ENCODE results near the gene SPACA6.
"Not testable (repeated sequence)": the region's sequence is repeated elsewhere in the genome, so short reads cannot be mapped to it uniquely, and the experiment has no call there.

The SPACA6 gene, protein sequence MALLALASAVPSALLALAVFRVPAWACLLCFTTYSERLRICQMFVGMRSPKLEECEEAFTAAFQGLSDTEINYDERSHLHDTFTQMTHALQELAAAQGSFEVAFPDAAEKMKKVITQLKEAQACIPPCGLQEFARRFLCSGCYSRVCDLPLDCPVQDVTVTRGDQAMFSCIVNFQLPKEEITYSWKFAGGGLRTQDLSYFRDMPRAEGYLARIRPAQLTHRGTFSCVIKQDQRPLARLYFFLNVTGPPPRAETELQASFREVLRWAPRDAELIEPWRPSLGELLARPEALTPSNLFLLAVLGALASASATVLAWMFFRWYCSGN

GRCh38 chr19:51693260-51693659 lies at the start of gene SPACA6:
TSS of gene SPACA6 (plus strand) at chr19:51693330. CDS start at chr19:51693527, 197 bp downstream.
- in situ Hi-C loops (cut with MboI; ENCODE audit: low sequenced_read_pairs) = no loop called here

- in situ Hi-C loops (cut with MboI; ENCODE audit: low sequenced_read_pairs) = no loop called here
These were observed 48.4 kb upstream of the SPACA6 start for GRCh38 chr19:51644636-51645271.

DNA sequence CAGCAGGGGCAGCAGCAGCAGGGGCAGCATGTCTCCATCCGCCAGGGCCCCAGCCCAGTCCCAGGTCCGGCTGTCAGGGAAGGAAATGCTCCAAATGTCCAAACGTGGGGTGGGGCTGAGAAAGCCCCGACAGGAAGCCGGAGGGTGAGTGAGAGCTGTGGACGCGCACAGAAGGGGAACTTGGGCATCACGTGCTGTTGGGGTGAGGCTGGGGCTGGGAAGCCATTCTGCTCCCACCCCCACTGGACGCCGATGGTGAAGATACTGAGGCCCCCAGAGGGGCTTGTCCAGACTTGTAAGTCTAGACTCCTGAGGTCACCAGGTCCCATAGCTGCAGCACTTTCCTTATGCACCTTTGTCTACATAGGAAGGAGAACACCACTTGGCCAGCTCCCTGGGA lies 46.4 kb upstream of the SPACA6 start, which contains the start of gene SIGLEC14:
SIGLEC14 (minus strand) TSS at position 96 of the 400 bp plus-strand sequence; CDS start at position 30, 66 bp downstream.
- in situ Hi-C loops (cut with MboI; ENCODE audit: low sequenced_read_pairs) = not testable (repeated sequence)

DNA sequence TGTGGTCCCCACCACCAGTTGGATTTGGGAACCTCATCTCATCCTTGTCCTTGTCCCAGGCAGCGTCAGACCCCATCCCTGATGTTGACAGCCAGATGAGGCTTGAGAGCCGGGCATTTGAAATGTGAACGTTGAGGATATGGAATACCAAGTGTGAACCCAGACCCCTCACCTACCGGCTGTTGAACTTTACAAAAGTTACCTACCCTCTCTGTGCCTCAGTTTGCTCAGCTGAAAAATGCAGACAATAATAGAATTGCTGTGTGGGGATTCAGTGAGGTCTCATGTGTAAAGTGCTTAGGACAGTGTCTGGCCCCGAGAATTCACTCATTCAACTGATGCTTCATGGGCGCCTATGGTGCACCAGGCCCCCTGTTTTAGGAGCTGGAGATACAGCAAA lies 45.8 kb upstream of the SPACA6 start:
- in situ Hi-C loops (cut with MboI; ENCODE audit: low sequenced_read_pairs) = no loop called here

DNA sequence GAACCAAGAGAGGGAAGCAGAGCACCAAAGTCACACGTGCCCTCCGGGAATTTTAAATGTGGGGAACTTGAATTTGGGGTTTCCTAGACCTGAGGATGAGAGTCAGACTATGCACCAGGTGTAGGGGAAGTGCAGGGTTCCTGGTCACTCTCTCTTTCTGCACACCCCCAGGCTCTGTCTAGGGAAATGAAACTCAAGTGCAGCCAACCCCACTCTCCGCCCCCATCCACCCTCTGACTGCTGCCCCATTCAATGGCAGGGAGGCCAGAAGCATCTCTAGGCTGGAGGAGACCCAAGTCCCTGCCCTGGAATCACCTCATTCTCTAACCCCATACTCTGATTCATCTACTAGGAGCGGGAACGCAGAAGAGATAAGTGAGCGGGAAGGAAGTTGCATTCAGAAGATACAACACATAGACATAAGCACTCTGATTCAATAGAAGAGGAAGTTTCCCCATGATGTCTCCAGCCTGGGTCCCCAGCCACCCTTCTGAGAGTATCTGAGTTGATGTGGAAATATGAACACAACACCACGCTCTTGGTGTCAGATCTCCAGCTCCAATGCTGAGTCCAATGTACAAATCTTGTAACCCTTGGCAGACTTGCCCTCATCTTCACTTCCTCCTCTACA lies 41.8 kb upstream of the SPACA6 start:
- in situ Hi-C loops (cut with MboI; ENCODE audit: low sequenced_read_pairs) = no loop called here

- in situ Hi-C loops (cut with MboI; ENCODE audit: low sequenced_read_pairs) = no loop called here
These were observed 40.9 kb upstream of the SPACA6 start for GRCh38 chr19:51652266-51652665.

GRCh38 chr19:51653162-51653561 lies 40.0 kb upstream of the SPACA6 start:
- in situ Hi-C loops (cut with MboI; ENCODE audit: low sequenced_read_pairs) = no loop called here

- in situ Hi-C loops (cut with MboI; ENCODE audit: low sequenced_read_pairs) = no loop called here
These were observed 38.3 kb upstream of the SPACA6 start for GRCh38 chr19:51654783-51655182.

- in situ Hi-C loops (cut with MboI; ENCODE audit: low sequenced_read_pairs) = no loop called here
These were observed 32.0 kb upstream of the SPACA6 start for GRCh38 chr19:51660975-51661600.

- in situ Hi-C loops (cut with MboI; ENCODE audit: low sequenced_read_pairs) = no loop called here
These were observed 29.5 kb upstream of the SPACA6 start for GRCh38 chr19:51663650-51664049.

- in situ Hi-C loops (cut with MboI; ENCODE audit: low sequenced_read_pairs) = no loop called here
These were observed 29.0 kb upstream of the SPACA6 start for GRCh38 chr19:51664131-51664530.

DNA sequence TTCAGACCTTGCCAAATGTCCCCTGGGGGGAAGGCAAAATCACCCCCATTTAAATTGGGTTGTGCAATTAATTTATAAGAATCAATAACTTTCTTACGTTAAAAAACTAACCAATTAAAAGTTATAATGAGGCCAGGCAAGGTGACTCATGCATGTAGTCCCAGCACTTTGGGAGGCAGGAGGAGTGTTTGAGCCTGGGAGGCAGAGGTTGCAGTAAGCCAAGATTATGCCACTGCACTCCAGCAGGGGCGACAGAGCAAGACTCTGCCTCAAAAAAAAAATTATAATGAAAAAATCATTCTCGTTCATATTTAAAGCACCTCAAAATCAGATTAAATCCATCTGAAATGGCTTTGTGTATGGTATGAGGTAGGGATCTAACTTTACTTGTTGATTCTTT lies 28.1 kb upstream of the SPACA6 start:
- in situ Hi-C loops (cut with MboI; ENCODE audit: low sequenced_read_pairs) = no loop called here

- in situ Hi-C loops (cut with MboI; ENCODE audit: low sequenced_read_pairs) = no loop called here
These were observed 24.9 kb upstream of the SPACA6 start for GRCh38 chr19:51668216-51668615.

DNA sequence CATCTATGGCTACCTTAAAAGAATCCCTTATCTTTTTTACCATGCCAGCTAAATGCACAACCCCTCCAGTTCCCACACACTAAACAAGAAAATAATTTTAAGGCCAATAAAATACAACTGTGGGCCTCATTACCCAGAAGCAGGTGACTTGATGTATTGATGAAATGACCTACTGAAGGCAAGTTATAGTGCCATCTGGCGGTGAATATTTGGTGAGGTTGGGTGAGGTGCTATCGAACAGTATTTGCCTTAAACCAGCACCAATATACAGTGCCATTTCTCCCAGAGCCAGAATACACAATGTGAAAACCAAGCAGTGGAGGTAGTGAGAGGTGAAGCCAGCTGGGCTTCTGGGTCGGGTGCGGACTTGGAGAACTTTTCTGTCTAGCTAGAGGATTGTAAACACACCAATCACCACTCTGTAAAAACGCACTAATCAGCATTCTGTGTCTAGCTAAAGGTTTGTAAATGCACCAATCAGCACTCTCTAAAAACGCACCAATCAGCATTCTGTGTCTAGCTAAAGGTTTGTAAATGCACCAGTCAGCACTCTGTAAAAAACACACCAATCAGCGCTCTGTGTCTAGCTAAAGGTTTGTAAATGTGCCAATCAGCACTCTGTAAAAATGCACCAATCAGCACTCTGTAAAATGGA lies 17.1 kb upstream of the SPACA6 start:
- in situ Hi-C loops (cut with MboI; ENCODE audit: low sequenced_read_pairs) = not testable (repeated sequence)

DNA sequence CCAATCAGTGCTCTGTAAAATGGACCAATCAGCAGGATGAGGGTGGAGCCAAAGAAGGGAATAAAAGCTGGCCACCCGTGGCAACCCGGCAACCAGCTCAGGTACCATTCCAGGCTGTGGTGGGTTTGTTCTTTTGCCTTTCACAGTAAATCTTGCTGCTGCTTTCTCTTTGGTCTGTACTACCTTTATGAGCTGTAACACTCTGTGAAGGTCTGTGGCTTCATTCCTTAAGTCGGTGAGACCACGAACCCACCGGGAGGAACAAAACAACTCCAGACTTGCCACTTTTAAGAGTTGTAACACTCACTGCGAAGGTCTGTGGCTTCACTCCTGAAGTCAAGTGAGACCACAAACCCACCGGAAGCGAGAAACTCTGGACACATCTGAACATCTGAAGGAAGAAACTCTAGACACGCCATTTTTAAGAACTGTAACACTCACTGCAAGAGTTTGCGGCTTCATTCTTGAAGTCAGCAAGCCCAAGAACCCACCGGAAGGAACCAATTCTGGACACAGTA lies 16.5 kb upstream of the SPACA6 start:
- in situ Hi-C loops (cut with MboI; ENCODE audit: low sequenced_read_pairs) = no loop called here

DNA sequence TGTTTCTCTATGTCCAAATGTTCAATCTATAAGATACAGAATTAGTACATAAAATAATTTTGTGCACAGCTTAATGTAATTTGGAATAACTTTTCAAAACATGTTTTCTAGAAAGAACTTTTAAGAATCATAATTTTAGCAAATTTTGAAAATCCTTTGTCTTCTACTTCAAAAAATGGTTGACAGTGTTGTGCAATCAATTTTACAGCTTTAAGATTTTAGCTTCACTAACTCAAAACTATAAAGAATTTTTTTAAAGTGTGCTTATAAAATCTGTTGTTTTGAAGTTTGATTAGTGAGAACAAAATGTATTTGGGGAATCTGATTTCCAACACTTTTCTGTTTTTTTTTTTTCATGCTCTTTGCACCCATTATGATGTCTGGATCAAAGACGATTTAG lies 12.7 kb upstream of the SPACA6 start:
- in situ Hi-C loops (cut with MboI; ENCODE audit: low sequenced_read_pairs) = no loop called here

DNA sequence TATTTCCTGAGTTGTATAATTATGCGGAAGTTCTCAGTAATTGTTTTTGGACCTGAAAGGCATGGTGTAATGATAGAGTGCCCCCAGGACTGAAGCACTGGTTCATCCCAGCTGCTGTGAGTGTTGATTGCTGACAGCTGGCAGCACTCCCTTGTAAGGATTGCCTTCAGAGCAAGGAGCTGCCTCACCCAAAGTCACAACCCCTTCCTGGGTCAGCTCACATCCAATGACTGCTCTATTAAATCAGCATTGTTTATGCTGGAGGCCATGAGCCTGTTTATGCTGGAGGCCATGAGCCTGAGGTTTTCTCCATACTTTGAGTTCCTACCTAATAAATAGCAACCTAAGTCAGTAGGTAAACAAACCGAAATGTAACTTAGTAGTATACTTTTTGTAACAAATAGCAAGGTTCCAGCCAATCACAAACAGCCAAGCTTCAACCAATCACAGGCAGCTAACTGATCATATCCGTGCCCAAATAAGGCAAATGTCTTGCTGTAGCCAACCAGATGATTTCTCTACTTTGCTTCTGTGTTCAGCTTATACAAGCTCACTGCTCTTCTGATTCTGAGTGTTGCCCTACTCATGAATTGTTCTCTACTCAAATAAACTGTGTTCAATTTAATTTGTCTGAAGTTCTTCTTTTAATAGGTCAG lies 11.7 kb upstream of the SPACA6 start:
- in situ Hi-C loops (cut with MboI; ENCODE audit: low sequenced_read_pairs) = no loop called here

DNA sequence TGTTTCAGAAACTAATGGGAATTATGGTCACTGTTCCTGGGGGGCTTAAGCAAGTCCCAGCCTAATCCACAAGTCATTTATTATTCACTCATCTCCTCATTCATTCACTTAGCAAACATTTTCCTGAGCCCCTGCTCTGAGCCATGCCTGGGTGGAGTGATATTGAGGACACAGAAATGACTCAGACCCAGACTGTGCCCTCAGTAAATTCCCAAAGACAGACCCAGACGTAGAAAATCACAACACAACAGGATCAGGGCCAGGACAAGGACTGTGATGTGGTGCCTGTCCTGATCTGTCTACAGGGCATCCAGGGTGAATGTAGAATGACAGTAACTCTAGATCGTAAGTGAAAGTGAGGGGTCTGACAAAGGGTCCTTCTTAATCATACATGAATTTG lies 7.0 kb upstream of the SPACA6 start:
- in situ Hi-C loops (cut with MboI; ENCODE audit: low sequenced_read_pairs) = no loop called here

- in situ Hi-C loops (cut with MboI; ENCODE audit: low sequenced_read_pairs) = no loop called here
These were observed 5.1 kb upstream of the SPACA6 start for GRCh38 chr19:51687791-51688670.
